Smooth muscle cell (in vitro differentiated cells): Measurements from ENCODE around the gene IL1R2. TPM values are rescaled to one million over a fixed set of nuclear protein-coding genes. Genes with fewer than 3 reads are reported as not detected.

ENCODE experiments used
- DNase-seq: peaks from one replicate; lab custom pipeline; 2025; ENCODE audit not compliant: unreplicated experiment; lab: John Stamatoyannopoulos, UW
- H2AFZ ChIP-seq: fragments of 200-600 bp; sonication (generic); 2 replicates; pipeline ENCODE4 v1.6.0; 2016; ENCODE audit warnings: antibody characterized with exemption, low read depth, mild to moderate bottlenecking
- H3F3A ChIP-seq: fragments of 200-600 bp; sonication (generic); 2 replicates; pipeline ENCODE4 v1.6.0; 2017; ENCODE audit warnings: antibody characterized with exemption, low read depth
- H3K27ac ChIP-seq: fragments of 200-600 bp; sonication (generic); 2 replicates; pipeline ENCODE4 v1.5.1; 2016; ENCODE audit warnings: low read depth, mild to moderate bottlenecking
- H3K27me3 ChIP-seq: fragments of 200-600 bp; sonication (generic); 2 replicates; pipeline ENCODE4 v1.6.1; 2016; ENCODE audit warnings: low read depth, mild to moderate bottlenecking
- H3K36me3 ChIP-seq: fragments of 200-600 bp; sonication (generic); 2 replicates; pipeline ENCODE4 v1.5.1; 2016; ENCODE audit warnings: low read depth
- H3K4me1 ChIP-seq: fragments of 200-600 bp; sonication (generic); 2 replicates; pipeline ENCODE4 v1.5.1; 2016; ENCODE audit warnings: low read depth
- H3K4me2 ChIP-seq: fragments of 200-600 bp; sonication (generic); 2 replicates; pipeline ENCODE4 v1.6.0; 2016; ENCODE audit warnings: mild to moderate bottlenecking
- H3K4me3 ChIP-seq: fragments of 200-600 bp; sonication (generic); 2 replicates; pipeline ENCODE4 v1.5.1; 2016; ENCODE audit warnings: mild to moderate bottlenecking
- H3K79me2 ChIP-seq: fragments of 200-600 bp; sonication (generic); 2 replicates; pipeline ENCODE4 v1.6.0; 2016; ENCODE audit warnings: low read depth, mild to moderate bottlenecking
- H3K9ac ChIP-seq: fragments of 200-600 bp; sonication (generic); 2 replicates; pipeline ENCODE4 v1.6.0; 2016; ENCODE audit warnings: low read depth
- H3K9me3 ChIP-seq: fragments of 200-600 bp; sonication (generic); replicated peaks from 2 replicates; pipeline ENCODE4 v1.5.1; 2016; ENCODE audit warnings: low read depth
- H4K20me1 ChIP-seq: fragments of 200-600 bp; sonication (generic); 2 replicates; pipeline ENCODE4 v1.6.0; 2016; ENCODE audit warnings: low read depth
- WGBS: methylation state at CpG from one replicate; pipeline ENCODE4 v1.1.7; 2016; ENCODE audit warnings: low lambda C conversion rate; 5-methylcytosine and 5-hydroxymethylcytosine counted together
- polyA plus RNA-seq: library from polyadenylated mRNA; unstranded; fragments of >200 nt; fragmentation: Nextera tagmentation; extraction: Ambion mirVana; gene quantifications from 2 replicates; pipeline ENCODE4 v1.2.1, GENCODE V29; 2016
- total RNA-seq: library from RNA; depleted of rRNA; stranded (reverse); fragments of >200 nt; gene quantifications from 2 replicates; pipeline ENCODE4 v1.2.3, GENCODE V29; 2014
- TF ChIP-seq, protein P1 (sequence below): fragments of 200-600 bp; sonication (generic); IDR thresholded peaks from 2 replicates; pipeline ENCODE4 v1.5.1; 2017; ENCODE audit warnings: borderline replicate concordance, mild to moderate bottlenecking, antibody characterized with exemption; ENCODE audit not compliant: insufficient read depth, poor library complexity, severe bottlenecking

The IL1R2 gene
- total and polyA plus RNA-seq, 2 experiments from 2014 or later: 0.42 to 4.2 TPM

DNA sequence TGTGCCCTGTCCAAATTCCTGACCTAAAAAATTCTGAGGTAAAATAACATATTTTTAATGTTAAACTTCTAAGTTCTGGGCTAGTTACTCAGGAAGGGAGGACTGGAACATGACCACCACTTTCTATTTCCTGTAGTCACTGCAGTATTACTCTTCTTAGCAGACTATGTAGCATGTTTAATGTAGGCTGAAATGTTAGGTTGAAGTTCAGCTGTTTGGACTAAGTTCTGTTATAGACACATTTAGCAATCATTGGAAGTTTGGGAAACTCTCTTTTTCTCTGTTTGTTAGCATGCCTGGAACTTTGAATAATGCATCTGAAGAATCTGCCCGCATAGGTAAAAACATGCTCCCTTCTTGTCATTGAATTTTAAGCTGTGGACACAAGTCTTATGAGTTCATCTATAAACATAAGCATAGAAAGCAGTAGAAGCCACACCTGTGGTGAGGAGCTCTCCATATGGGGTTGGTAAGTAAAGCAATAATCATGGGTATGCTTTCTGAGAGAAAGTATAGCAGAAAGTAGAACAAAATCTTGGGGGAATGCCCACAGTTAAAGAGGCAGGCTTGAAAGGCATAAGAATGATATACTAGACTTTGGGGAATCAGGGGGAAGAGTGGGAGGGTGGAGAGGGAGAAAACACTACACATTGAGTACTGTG, 52.6 kb downstream of the IL1R2 start:
- H4K20me1 ChIP-seq: no peaks in the 10 kb centered on the region
- WGBS: 97% methylated on average over 1 of the region's 1 CpG
- no peaks in the 10 kb centered on the region for H3K27me3 ChIP-seq
- no peak overlapping the region for H3K9ac ChIP-seq
- DNase-seq: no peak
- H3K4me3 ChIP-seq: no peak overlapping the region
- TF ChIP-seq, protein P1, sequence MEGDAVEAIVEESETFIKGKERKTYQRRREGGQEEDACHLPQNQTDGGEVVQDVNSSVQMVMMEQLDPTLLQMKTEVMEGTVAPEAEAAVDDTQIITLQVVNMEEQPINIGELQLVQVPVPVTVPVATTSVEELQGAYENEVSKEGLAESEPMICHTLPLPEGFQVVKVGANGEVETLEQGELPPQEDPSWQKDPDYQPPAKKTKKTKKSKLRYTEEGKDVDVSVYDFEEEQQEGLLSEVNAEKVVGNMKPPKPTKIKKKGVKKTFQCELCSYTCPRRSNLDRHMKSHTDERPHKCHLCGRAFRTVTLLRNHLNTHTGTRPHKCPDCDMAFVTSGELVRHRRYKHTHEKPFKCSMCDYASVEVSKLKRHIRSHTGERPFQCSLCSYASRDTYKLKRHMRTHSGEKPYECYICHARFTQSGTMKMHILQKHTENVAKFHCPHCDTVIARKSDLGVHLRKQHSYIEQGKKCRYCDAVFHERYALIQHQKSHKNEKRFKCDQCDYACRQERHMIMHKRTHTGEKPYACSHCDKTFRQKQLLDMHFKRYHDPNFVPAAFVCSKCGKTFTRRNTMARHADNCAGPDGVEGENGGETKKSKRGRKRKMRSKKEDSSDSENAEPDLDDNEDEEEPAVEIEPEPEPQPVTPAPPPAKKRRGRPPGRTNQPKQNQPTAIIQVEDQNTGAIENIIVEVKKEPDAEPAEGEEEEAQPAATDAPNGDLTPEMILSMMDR: no peak
- no peak overlapping the region for H3K27ac ChIP-seq
- peaks cover 4% of the 10 kb centered on the region for H3K4me1 ChIP-seq
- peaks cover 7% of the 10 kb centered on the region for H3F3A ChIP-seq
- no peaks in the 10 kb centered on the region for H3K36me3 ChIP-seq
- no peak overlapping the region for H3K4me2 ChIP-seq
- no peak overlapping the region for H2AFZ ChIP-seq
- no peaks in the 10 kb centered on the region for H3K9me3 ChIP-seq
- no peaks in the 10 kb centered on the region for H3K79me2 ChIP-seq

DNA sequence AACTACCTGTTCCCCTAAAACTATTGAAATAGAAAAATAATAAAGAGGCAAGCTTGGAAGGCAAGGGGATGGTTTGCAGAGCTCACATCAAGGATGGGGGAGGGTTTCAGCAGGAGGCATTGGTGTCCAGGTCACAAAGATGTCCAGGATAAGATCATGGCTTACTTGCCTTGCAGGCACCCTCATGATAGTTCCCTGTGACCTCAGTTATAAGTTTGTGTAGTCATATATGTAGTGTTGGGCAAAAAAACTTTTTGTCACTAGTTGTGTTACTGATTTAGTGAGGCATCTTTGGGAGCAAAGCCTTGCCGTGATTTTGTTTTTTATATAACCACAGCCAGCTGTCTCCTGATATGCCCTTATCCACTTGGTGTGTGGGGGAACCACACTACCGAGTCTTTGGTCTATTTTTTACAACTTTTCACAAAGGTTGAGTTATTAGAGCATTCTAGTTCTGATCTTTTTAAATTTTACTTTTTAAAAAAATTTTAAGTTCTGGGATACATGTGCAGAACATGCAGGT, 53.3 kb downstream of the IL1R2 start:
- Histone ChIP-seq H4K20me1 (no peaks in the 10 kb centered on the region), H3K79me2 (no peaks in the 10 kb centered on the region), H3K27ac (no peak overlapping the region), H3K4me2 (no peak overlapping the region), H3F3A (peaks cover 7% of the 10 kb centered on the region), H2AFZ (no peak overlapping the region), H3K9ac (no peak overlapping the region), H3K4me3 (no peak overlapping the region), H3K9me3 (no peaks in the 10 kb centered on the region), H3K27me3 (no peaks in the 10 kb centered on the region), H3K4me1 (peaks cover 4% of the 10 kb centered on the region), H3K36me3 (no peaks in the 10 kb centered on the region)
- no peak for DNase-seq
- TF ChIP-seq, protein P1: no peak
- WGBS: 20% methylated on average over 2 of the region's 2 CpGs

DNA sequence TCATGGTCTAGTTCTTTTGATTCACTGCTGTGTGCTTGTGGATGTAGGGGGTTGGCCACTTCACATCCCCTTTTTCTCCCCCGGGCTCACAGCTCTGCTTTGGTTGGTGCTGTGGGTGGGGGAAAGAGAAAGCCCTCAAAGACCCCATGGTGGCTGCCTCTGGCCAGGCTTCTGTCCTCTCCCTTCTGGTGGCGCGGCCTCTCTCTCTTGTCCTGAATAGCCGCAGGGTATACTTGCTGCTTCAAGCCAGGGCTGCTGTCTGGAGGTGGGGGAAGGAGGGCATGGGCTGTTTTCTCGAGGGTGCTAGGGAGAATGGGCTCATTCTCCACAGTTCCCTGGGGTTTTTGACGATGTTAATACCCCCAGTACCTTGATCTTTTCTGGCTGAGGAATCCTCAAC, 53.9 kb downstream of the IL1R2 start:
- Histone ChIP-seq H4K20me1 (no peaks in the 10 kb centered on the region), H3K27me3 (no peaks in the 10 kb centered on the region), H3K4me3 (no peak overlapping the region), H2AFZ (no peak overlapping the region), H3K9ac (no peak overlapping the region), H3K36me3 (no peaks in the 10 kb centered on the region), H3K9me3 (no peaks in the 10 kb centered on the region), H3K4me1 (peaks cover 4% of the 10 kb centered on the region), H3K79me2 (no peaks in the 10 kb centered on the region), H3F3A (peaks cover 7% of the 10 kb centered on the region), H3K27ac (no peak overlapping the region), H3K4me2 (peak overlapping the region; percentile 49)
- TF ChIP-seq, protein P1: no peak
- WGBS: 93% methylated on average over 6 of the region's 6 CpGs
- no peak for DNase-seq
